ENCODE data around the gene PRICKLE4. TPM values are rescaled to one million over a fixed set of nuclear protein-coding genes. Genes with fewer than 3 reads are reported as not detected.

PRICKLE4 gene
- total RNA-seq, 1 experiment from 2014 or later = 0.70 TPM

- H3K18ac ChIP-seq (ENCODE audit: insufficient read length, low read depth, low read length) = no peak overlapping the region
- H3K36me3 Mint-ChIP-seq (ENCODE audit: insufficient read depth in 1 of 3, low read depth in 3 of 3) = peaks cover 6 to 17% (median 13%) of the 10 kb centered on the region in 3 experiments; a peak in 6 of 7 replicates
- H2AK5ac ChIP-seq (ENCODE audit: insufficient read length, low read length) = no peak overlapping the region
- H2BK15ac ChIP-seq (ENCODE audit: low read depth, low read length) = no peak overlapping the region
- H2BK120ac ChIP-seq (ENCODE audit: low read depth, low read length, poor library complexity, severe bottlenecking) = no peak overlapping the region
- peaks cover 13 to 15% of the 10 kb centered on the region in 2 experiments for H3K4me1 Mint-ChIP-seq
- no peak overlapping the region for H2BK12ac ChIP-seq (ENCODE audit: insufficient read length, low read depth, low read length)
- H3K23ac ChIP-seq (ENCODE audit: insufficient read length, low read depth, low read length) = no peak overlapping the region
- no peak overlapping the region for H4K8ac ChIP-seq (replicated peaks; ENCODE audit: insufficient read length, low read depth, low read length)
- no peak overlapping the region for H3K27ac Mint-ChIP-seq
- DNase-seq = no peak
- no peak overlapping the region for H2AFZ ChIP-seq (ENCODE audit: low read length)
- H3K14ac ChIP-seq (ENCODE audit: insufficient read depth, low read length) = no peak overlapping the region; the same call in 1 of the 2 replicates
- no peak overlapping the region for H3K27ac ChIP-seq (ENCODE audit: insufficient read length, low read depth, low read length)
- peak overlapping the region; percentile 96 for H3K4me2 ChIP-seq (ENCODE audit: insufficient read depth, insufficient read length, low read length)
- peaks cover 36% of the 10 kb centered on the region for H3K27me3 Mint-ChIP-seq (ENCODE audit: low read depth)
- TF ChIP-seq CTCF (conservative IDR thresholded peaks at IDR 0.05) = no peak
- no peaks in the 10 kb centered on the region for H4K20me1 ChIP-seq (ENCODE audit: control insufficient read depth, insufficient read depth, insufficient read length)
- no CpG with 5 or more reads among the region's 6 CpGs for WGBS (ENCODE audit: extremely low coverage, insufficient read length, low lambda C conversion rate)
- H3K27me3 ChIP-seq (ENCODE audit: insufficient read depth, low read length) = peaks cover 4% of the 10 kb centered on the region; the same call in 1 of the 2 replicates
- H3K23me2 ChIP-seq (ENCODE audit: insufficient read length, low read depth, low read length, poor library complexity, severe bottlenecking) = peaks cover 11% of the 10 kb centered on the region
- no peak overlapping the region for H3T11ph ChIP-seq (ENCODE audit: low read length)
- peak overlapping the region; percentile 54 for H3K9ac ChIP-seq (ENCODE audit: extremely low read depth, insufficient read length, low read length)
- no peaks in the 10 kb centered on the region for H3K9me3 ChIP-seq (ENCODE audit: control insufficient read depth, low read depth, low read length)
- no peaks in the 10 kb centered on the region for H3K79me1 ChIP-seq (ENCODE audit: insufficient read depth, low read depth, low read length, poor library complexity, severe bottlenecking)
- H3K4me1 ChIP-seq (ENCODE audit: insufficient read depth, low read length) = no peaks in the 10 kb centered on the region
- no peak overlapping the region for H2BK20ac ChIP-seq (ENCODE audit: low read depth, low read length, poor library complexity, severe bottlenecking)
- no peak overlapping the region for H4K91ac ChIP-seq (ENCODE audit: insufficient read length, low read depth, low read length)
- no peaks in the 10 kb centered on the region for H3K79me2 ChIP-seq (ENCODE audit: insufficient read depth, low read length)
- no peaks in the 10 kb centered on the region for H3K9me3 Mint-ChIP-seq
- H3K56ac ChIP-seq (ENCODE audit: insufficient read length, low read depth, low read length) = no peak overlapping the region
- H3K4ac ChIP-seq (ENCODE audit: low read depth, low read length) = no peak overlapping the region
- H2BK5ac ChIP-seq (ENCODE audit: insufficient read length, low read length) = no peak overlapping the region
- H3K4me3 Mint-ChIP-seq = peak overlapping the region; percentile 80 to 91
- no peak overlapping the region for H4K5ac ChIP-seq (ENCODE audit: insufficient read length, low read depth, low read length)
Measured at GRCh38 chr6:41778895-41779294, 1.7 kb upstream of the PRICKLE4 start.
